DOHH2 (cell line): ENCODE measurements around the gene IGLON5.

ENCODE experiments used
- EZH2phosphoT487 ChIP-seq: fragments of 200-600 bp; sonication (generic); IDR thresholded peaks from 2 replicates; pipeline ENCODE4 v1.6.1; 2017; ENCODE audit warnings: borderline replicate concordance, mild to moderate bottlenecking, antibody characterized with exemption, low read length, moderate library complexity, mixed read lengths
- TF ChIP-seq, protein P1 (sequence below): fragments of 200-600 bp; sonication (generic); IDR thresholded peaks from one replicate; pipeline ENCODE4 v1.5.1; 2014; ENCODE audit warnings: antibody characterized with exemption, mild to moderate bottlenecking, low read depth, low read length; ENCODE audit not compliant: poor library complexity, severe bottlenecking

DNA sequence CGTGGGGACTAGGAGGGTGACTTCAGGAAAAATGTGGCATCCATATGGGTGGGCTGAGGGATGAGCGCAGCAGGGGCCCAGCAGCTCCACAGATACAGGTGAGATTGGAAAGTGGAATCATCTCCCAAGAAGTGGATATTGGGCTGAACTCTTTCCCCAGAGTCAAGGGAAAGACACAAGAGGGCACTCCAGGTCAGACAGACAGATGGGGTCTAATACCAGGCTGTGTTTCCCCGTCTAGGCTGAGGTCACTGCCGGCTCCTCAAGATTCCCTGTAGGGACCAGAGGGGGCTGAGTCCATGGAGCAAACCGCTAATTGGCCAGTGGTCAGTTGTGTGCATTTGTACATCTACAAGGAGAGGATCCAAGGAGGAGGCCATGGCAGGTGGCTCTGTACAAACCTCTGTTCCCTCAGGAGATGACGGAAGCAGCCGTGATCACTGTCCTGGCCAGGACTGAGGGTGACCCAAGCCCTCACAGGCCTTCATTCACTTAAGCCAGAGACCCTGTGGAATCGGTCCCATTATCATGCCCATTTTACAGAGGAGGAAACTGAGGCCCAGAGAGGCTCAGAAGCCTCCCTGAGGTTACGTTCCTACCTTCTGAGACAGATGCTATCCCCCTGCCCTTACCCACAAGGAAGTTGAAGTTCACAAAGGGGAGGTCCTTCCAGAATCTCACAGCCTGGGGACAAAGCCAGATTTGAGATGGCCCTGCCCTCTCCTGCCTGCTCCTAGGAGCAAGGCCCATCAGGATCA, 14.9 kb upstream of the IGLON5 start:
- TF ChIP-seq, protein P1, sequence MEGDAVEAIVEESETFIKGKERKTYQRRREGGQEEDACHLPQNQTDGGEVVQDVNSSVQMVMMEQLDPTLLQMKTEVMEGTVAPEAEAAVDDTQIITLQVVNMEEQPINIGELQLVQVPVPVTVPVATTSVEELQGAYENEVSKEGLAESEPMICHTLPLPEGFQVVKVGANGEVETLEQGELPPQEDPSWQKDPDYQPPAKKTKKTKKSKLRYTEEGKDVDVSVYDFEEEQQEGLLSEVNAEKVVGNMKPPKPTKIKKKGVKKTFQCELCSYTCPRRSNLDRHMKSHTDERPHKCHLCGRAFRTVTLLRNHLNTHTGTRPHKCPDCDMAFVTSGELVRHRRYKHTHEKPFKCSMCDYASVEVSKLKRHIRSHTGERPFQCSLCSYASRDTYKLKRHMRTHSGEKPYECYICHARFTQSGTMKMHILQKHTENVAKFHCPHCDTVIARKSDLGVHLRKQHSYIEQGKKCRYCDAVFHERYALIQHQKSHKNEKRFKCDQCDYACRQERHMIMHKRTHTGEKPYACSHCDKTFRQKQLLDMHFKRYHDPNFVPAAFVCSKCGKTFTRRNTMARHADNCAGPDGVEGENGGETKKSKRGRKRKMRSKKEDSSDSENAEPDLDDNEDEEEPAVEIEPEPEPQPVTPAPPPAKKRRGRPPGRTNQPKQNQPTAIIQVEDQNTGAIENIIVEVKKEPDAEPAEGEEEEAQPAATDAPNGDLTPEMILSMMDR, result no peak
- TF ChIP-seq EZH2phosphoT487, result no peak
